Stimulated activated CD4-positive, alpha-beta T cell treated with anti-CD3 and anti-CD28 coated beads, TNF-alpha, amount 100 ng/mL, for 24 hours (primary cell): ENCODE data around the gene SGMS1.
"Not testable (repeated sequence)": the region's sequence is repeated elsewhere in the genome, so short reads cannot be mapped to it uniquely, and the experiment has no call there.

Experiments
- DNase-seq, 3 experiments: peaks; one replicate each; pipeline ENCODE4 v3.0.0-alpha.2; 2020; ENCODE audit warnings: low read depth in 3 of 3

SGMS1 gene

DNA sequence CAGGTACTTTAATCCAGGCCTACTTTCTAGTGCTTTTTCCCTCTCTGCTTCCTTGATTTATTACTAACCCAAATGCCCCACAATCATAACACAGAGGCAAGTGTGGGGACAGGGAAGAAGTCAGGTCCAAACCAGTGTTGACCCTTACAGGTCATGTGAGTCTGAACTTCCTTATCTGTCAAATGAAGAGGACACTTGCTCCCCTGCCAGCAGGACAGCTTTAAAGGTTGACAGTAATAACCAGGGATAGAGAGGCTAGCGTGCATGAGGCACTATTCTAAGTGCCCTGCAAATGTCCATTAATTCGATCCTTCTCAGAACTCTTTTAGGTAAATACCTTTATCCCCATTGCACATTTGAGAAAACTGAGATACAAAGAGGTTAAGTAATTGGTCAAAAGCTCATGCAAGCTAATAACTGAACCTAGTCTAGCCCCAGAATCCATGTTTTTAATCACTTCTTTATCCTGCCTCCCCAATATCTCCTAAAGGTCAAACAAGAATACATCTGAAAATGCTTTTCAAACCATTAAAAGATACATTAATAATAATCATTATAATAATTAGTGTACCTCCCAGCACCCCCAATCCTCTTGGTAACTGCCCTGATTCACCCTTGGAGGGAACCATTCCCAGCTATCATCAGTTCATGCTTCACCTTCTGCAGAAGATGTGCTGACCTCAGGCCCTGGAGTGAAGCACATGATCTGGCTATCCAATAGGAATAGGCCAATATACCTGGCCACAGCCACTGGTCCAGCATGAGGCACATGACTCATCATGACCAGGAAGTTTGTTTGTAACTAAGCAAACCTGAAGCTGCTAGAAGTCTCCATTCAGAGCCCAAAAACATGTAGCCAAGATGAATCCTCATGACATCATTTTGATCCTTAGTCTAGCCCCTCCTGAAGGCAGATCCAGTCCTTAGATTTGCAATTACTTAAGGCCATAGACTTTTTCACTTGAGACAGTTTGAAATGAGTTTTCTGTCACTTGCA is 40.7 kb downstream of the SGMS1 start:
- DNase-seq = no peak

DNA sequence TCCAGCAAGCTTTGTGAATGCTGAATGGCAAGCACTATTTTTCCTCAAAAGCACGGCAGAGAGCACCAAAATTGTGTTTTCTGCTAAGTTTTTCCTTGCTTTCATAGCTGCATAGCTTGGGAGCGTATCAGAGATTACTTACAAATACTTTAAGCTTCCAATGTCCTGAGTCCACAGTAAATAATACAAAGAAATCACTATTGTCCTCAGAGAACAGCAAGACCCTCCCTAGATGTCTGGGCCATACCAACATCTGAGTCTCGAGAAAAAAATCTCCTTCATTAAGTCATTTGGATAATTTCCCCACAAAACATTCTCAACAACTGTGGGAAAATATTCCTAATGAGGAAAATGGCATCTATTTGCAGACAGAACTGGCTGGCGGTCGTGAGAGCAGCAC is 41.7 kb downstream of the SGMS1 start:
- no peak for DNase-seq

DNA sequence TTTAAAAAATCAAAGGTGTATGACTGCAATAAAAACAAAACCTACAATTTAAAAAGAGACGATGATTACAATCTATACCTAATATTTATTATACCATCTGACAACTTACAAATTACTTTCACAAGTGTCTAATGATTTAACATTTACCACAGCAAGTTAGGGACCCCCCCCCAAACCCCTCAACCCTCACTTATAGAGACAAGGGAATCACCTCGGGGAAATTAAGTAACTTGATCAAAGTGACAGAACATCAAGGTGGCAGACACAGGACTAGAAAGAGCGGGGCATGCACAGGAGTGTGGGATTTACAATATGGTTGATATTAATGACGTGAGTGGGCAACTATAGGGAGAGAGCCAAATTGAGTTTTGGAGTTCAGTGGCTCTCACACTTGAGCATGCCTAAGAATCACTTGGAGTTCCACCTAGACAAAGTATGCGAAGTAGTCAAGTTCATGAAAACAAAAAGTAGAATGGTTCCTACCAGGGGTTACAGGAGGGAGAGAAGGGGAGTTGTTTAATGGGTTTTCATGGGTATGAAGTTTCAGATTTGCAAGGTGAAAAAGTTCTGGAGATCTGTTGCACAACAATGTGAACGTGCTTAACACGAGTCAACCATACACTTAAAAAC is 43.4 kb downstream of the SGMS1 start:
- no peak for DNase-seq

DNA sequence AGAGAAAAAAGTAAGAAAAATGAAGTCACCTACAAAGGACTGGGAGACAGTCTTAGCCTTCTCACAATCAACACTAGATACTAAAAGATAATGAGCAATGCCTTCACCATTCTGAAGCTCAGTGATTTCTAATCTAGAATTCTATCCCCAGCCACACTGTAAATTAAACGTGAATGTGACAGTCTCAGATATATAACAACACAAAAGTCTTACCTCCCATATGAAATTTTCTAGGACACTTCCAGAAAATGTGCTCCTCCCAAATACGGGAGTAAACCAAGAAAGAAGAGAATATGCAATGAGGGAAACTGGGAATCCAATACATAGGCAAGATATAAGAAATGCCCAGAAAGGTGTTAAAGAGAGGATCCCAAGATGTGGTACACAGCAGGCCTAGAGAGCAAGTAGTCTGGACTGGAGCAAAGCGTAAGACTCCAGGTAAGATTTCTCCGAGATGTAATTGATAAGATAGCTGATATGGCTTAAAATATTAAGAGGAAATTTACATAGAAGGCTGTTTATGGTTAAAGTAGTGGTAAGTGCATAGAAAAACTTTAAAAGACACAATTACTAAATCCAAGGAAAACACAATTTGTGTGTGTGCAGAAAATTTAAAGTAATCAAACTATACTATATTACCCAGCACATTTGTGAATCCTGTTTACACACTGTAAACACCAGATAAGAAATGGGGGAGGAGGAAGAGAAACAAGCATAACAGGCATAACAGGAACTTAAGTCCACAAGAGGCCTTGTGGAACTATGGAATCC is 44.1 kb downstream of the SGMS1 start:
- no peak for DNase-seq

DNA sequence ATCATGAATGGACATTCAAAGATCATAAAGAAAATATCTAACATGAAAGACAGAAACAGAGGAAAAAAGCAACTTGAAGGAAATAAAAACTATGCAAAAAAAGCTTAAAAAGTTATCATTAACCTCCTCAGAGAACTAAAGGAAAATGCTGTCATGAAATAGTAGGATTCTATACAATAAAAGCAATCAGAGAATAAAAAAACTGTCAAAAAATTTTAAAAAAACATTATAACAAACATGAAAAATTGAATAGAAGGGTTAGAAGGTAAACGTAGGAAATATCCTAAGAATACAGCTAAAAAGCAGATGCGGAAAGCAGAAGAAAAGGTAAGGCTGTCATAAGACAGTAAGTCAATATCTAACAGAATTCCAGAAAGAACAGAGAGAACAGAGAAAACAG is 44.8 kb downstream of the SGMS1 start:
- no peak for DNase-seq

DNA sequence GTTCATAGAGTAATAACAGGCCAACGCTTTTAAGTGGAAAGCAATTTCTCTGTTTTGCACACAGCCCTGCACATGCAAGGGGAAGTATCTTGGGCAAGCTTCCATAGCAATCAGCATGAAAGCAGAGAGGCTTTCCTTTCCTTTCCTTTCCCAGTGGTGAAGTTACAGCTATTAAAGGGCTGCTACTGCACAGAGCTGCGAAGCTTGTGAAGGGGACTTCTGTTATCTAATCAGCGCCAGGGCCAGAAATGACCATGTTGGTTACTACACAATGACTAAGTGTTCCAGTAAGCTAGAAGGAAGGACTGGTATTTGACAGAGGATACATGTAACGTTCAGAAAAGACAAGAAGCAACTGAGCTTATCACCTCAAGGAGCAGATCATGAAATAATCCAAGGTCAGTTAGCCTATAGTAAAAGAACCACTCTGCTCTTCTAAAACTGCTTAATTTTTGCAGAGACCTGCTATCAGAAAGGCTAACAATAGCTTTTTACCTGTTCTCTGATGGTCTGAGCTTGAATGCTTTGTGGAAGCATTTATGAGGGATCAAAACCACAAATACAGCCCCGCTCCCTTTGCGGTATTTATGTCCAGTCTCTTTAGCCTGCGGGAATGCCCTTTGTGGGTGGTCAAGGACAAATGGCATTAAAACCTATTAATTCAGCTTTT is 45.9 kb downstream of the SGMS1 start:
- no peak for DNase-seq

DNA sequence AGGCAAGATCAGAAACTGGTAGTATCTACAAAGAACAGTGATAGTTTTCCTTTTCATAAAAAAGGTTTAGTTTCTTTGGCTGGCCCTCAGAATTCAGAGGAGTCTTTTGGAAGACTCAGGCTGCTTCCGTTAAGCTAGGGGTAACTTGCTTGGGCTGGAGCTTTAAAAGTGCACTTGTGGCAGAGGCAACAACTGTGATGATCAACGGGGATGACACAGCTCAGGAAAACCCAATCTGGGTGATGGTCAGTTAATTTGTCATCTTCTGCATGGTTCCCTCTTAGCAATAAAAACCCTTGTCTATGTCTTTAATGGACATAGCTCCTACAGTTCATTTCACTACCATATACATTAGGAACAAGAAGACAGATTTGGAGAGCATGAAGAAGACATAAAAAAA is 46.7 kb downstream of the SGMS1 start:
- DNase-seq = no peak

DNA sequence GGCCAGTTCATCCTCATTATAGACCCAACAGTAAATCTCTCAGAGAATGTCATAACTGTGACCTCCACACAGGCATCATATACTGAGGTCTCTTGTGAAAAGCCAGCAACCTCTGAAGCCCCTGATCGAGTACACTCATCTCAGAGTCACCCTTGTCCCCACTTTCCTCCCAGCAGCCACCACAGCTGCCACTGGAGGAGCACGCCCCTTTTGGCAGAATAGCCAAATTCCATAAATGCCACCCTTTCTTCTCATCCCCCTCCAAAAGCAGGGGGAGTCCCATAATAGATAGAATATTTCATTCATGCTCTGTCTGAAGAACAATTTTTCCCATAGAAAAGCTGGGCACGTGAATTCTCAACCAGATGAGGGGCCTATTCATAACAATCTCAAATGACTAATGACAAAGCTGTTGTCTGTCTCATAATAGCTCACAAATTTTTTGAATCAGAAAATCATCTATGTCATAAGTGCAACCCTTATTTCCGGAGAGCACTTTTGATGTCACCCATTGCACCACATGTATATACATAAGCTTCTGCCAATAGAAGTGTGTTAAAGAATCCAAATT is 47.4 kb downstream of the SGMS1 start:
- no peak for DNase-seq

DNA sequence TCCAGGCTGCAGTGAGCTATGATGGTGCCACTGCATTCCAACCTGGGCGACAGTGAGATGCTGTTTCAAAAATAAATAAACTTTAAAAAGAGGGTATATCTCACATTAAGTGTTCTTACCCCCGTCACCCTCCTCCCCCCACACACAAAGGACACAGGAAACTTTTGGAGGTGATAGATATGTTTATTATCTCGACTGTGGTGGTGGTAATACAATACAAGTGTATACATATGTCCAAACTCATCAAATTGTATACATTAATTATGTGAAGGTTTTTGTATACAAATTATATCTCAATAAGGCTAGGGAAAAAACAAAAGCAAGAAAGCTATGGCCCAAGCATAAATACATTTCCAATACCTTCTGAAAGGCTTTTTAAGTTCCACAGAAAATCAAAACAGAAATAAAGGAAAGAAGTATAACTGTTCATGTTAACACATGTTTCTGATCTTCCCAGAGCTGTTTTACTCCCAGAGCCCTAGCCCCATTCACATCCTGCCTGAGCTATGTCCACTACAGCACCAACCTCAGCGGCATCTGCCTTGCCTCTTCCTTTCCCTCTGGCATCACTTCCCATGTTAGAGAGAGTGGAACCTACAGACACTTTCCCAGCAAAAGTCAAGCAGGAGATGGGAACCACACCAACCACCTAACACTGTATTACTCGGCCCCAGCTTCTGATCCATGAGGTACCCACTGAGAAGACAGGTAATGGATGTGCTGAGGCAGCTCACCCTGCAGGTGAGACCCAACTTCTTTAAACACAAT is 48.1 kb downstream of the SGMS1 start:
- no peak for DNase-seq

DNA sequence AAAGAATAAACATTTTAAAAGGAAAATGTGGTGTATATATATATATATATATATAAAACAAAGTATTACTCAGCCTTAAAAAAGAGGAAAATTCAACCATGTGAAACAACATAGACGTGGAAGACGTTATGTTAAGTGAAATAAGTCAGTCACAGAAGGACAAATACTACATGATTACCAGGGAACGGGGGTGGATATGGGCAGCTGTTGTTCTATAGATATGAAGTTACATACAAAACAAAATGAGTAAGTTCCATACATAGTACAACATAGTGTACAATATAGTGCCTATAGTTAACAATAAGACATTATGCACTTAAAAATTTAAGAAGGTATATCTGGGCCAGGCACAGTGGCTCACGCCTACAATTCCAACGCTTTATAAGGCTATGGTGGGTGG is 48.8 kb downstream of the SGMS1 start:
- no peak for DNase-seq

DNA sequence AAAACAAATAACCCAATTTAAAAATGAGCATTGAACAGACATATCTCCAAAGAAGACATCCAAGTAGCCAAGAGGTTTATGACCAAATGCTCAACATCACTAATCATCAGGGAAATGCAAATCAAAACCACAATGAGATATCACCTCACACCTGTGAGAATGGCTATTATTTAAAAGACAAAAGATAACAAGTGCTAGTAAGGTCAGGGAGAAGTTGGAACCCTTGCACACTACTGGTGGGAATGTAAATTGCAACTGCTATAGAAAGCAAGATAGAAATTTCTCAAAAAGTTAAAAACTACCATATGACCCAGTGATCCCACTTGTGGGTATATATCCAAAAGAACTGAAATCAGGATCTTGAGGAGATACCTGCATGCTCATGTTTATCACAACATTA is 49.5 kb downstream of the SGMS1 start:
- no peak for DNase-seq

DNA sequence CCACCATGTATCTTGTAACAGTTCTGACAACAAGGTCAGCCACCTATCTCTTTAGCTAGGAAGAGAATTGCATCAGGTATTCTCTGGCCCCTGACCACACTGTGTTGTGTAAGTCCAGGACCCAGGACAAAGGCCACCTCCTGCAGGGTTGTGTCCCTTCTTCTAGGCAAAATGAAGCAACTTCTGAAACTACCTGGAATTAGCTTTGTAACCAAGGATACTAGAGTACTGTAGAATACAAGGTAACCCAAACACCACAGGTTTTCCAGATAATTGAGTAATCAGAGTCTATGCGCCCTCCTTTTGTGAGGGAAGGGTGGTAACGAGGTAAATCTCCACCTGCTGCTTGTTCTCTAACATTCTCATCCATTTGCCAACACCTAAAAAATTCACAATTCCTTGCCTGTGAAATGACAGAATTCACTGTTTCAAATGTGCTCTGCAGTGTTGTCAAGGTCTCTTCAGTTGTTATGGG is 51.7 kb downstream of the SGMS1 start:
- no peak for DNase-seq

DNA sequence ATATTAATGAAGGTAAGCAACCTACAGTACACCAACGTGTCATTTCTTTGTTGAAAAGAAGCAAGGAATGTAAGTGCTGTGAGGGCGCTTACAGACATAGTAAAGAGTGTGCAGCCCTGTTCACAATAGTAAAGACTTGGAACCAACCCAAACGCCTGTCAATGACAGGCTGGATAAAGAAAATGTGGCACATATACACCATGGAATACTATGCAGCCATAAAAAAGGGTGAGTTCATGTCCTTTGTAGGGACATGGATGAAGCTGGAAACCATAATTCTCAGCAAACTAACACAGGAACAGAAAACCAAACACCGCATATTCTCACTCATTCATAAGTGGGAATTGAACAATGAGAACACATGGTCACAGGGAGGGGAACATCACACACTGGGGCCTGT is 55.0 kb downstream of the SGMS1 start:
- DNase-seq = not testable (repeated sequence)

DNA sequence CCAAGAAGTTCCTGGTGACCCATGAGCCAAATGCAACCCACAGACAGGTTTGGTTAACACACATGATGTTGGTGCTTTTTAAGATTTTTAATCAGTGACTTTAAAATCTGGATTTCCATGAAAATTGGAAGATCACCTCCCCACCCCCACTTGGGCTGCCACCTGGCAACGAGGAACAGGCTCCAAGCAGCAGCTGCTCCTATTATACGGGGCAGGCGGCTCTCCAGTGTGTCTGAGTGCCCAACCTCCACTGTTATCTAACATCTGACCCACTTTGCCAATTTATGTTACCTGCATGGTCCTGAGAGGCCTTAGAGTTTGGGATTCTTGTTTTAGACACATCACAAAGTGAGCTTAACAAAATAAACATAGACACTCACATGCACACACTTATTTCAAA is 56.4 kb downstream of the SGMS1 start:
- no peak for DNase-seq

DNA sequence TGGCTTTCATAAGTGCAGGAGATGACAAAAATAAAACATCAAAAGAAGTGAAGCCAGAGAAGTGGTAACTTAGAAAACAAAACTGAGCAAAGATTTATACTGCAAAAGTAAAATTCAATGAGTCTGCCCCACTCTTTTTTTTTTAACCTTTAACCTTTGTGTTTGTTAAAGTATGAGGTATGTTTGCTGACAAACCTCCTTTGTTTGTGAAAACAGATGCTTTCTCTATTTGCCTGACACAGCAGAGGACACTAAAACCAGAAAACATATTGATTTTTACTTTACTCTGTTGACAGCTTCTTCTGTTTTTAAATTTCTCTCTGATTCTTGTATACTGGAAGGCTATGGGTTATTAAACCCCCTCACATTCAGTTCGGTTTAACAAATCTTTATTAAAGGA is 57.6 kb downstream of the SGMS1 start:
- DNase-seq = no peak

DNA sequence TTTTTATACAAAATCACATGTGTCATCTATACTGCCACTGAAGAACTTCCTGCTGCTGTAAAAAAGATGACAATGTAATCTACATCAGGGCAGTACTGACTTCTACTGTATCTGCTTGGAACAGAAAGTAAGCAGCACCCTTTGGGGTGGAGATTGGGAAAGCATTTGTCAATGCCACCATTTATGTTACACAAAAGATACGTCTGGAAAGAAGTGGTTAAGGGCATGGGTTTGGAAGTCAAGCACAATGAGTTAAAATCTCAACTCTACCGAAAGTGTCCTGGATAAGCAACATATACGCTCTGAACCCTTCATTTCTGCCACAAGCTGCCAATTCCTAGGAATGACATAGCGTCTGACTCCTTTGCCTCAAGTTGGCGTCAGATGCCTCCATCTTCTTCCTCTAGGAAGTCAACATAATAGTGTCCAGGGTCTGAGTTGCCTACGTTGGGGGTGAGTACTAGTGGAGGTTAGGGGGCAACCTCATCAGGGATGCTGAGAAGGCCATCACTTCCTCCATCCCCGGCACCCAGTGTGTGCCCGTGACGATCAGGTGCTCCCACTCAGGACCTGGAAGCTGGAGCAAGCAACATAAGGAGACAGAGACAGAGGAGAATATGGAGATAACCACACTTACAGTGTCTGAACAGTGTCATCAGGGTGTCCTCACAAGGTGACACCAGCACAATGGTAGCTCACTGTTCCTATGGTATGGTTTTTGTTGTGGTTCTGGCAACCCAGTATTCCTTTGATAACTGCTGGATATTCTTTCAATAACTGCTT is 58.3 kb downstream of the SGMS1 start:
- DNase-seq = no peak

DNA sequence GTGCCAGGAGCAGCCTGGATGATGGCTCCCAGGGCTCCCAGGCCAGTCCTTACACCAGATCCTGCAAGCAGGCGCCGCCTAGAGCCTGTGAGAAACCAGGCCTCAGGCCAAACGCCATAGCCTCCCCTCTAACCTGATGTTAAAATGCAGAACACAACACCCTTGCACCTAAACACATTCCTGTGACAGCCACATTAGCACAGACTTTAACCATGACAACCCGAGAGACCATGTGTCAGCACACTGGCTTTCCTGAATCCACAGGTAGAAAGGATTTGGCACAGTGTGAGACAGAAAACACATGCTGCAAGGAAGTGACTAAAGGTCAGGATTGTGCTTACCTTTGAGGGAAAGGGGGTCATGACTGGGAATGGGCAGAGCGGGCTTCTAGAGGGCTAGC is 59.9 kb downstream of the SGMS1 start:
- DNase-seq = no peak

DNA sequence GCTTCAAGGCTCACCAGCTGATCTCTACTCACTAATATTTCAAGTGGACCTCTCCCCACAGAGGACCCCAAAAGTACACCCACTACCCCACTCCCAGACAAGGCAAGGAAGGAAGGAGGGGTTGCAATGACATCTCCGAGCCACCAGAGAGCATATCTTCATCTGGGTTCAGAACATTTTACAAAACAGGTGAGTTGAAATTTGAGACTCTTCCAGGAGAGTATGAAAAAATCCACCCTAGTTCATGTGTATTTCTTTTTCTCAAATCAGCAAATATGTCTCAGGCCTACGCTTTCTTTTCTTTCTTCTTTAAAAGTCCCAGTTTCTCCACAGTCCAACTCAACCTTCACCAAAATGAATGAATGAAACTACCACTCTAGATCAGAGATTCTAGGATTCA is 61.9 kb downstream of the SGMS1 start:
- DNase-seq = no peak

DNA sequence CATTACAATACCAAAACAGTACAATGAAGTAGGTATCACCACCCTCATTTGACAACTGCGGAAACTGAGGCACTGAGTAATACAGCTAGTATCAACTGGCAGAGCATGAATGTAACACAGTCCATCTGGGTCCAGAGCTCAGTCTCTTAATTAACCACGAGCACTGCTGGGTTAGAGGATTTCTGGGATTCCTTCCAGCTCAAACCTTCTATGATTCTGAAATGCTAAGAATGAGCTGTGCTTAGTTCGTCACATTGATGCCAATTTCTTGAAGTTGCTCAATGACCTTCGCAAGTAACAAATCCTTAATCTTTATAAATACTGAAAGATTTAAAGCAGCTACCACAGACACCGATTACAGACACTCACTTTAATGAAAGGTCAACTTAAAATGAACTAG is 62.5 kb downstream of the SGMS1 start:
- DNase-seq = no peak

DNA sequence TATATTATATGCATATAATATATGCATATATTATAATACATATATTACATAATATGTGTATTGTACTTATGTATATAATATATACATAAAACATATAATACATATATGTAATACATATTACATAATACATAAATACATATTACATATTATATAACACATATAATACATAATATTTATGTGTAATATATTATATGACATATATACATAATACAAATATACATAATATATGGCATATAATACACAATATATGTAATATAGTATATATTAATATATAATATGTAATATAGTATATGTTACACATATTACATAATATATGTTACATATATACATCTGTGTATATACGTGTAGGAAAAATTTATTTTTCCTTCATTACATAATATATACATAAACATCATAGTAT is 63.4 kb downstream of the SGMS1 start:
- no peak for DNase-seq
